HCT116 (cell line): ENCODE results near the gene FOXC2.

Experiments used
- CEBPB ChIP-seq: IDR thresholded peaks from 2 replicates; pipeline ENCODE4 v1.6.1; 2012; ENCODE audit warnings: low read depth
- CTCF ChIP-seq, 3 experiments: fragments of 200-600 bp in 1 of 3; sonication (generic) in 1 of 3; IDR thresholded peaks in 2 of 3; conservative IDR thresholded peaks in 1 of 3; 2 replicates each; pipeline ENCODE4 v1.5.1; 2012 to 2017; ENCODE audit warnings: low read depth in 2 of 3, low read length in 2 of 3, antibody characterized with exemption in 1 of 3, borderline replicate concordance in 1 of 3, control low read depth in 1 of 3, mild to moderate bottlenecking in 1 of 3, mixed read lengths in 1 of 3, mixed run types in 1 of 3, moderate library complexity in 1 of 3; ENCODE audit not compliant: insufficient read depth in 1 of 3
- ELF1 ChIP-seq: IDR thresholded peaks from 2 replicates; pipeline ENCODE4 v1.6.1; 2012; ENCODE audit warnings: low read depth, borderline replicate concordance
- EZH2phosphoT487 ChIP-seq: fragments of 200-600 bp; IDR thresholded peaks from 2 replicates; pipeline ENCODE4 v1.6.1; 2018; ENCODE audit warnings: antibody characterized with exemption, borderline replicate concordance
- JUND ChIP-seq: IDR thresholded peaks from 2 replicates; pipeline ENCODE4 v1.6.1; 2012
- POLR2A ChIP-seq: IDR thresholded peaks from 2 replicates; pipeline ENCODE4 v1.7.0; 2011; ENCODE audit warnings: borderline replicate concordance; ENCODE audit not compliant: insufficient read depth, insufficient read length; ENCODE audit errors: extremely low read depth
- RAD21 ChIP-seq: IDR thresholded peaks from 2 replicates; pipeline ENCODE4 v1.6.1; 2012; ENCODE audit warnings: low read depth, mild to moderate bottlenecking
- REST ChIP-seq: IDR thresholded peaks from 2 replicates; pipeline ENCODE4 v1.6.1; 2012; ENCODE audit warnings: low read depth
- SRF ChIP-seq: IDR thresholded peaks from 2 replicates; pipeline ENCODE4 v1.6.1; 2012; ENCODE audit warnings: low read depth
- YY1 ChIP-seq: IDR thresholded peaks from 2 replicates; pipeline ENCODE4 v1.6.1; 2011; ENCODE audit warnings: low read length, low read depth, moderate library complexity, mild to moderate bottlenecking; ENCODE audit not compliant: insufficient replicate concordance; ENCODE audit errors: extremely low read depth
- ZFX ChIP-seq: fragments of 450-650 bp; IDR thresholded peaks from 2 replicates; pipeline ENCODE4 v1.6.1; 2017
- ZNF274 ChIP-seq: fragments of 200-500 bp; sonication (Bioruptor generic); IDR thresholded peaks from 2 replicates; pipeline ENCODE4 v1.6.1; 2014; ENCODE audit warnings: mild to moderate bottlenecking, low read depth, low read length, inconsistent platforms
- TF ChIP-seq, protein P1 (sequence below): IDR thresholded peaks from 2 replicates; pipeline ENCODE4 v1.6.1; 2012

GRCh38 chr16:86547286-86547685 lies 19.3 kb upstream of the FOXC2 start:
- TF ChIP-seq JUND (no peak), CTCF (IDR thresholded peaks at IDR 0.05 in 2 of 3, conservative IDR thresholded peaks at IDR 0.05 in 1 of 3; ENCODE audit: borderline replicate concordance in 1 of 3, insufficient read depth in 1 of 3, low read depth in 2 of 3, low read length in 2 of 3) (no peak), ZNF274 (no peak), REST (no peak), RAD21 (no peak), CEBPB (no peak), SRF (no peak), ZFX (no peak), EZH2phosphoT487 (no peak), POLR2A (no peak), YY1 (no peak), ELF1 (no peak)
- TF ChIP-seq, protein P1, sequence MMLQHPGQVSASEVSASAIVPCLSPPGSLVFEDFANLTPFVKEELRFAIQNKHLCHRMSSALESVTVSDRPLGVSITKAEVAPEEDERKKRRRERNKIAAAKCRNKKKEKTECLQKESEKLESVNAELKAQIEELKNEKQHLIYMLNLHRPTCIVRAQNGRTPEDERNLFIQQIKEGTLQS, result no peak
